IMR-90 (cell line): ENCODE results near the gene HECTD2. TPM values are rescaled to one million over a fixed set of nuclear protein-coding genes. Genes with fewer than 3 reads are reported as not detected.

ENCODE experiments used
- ATAC-seq: fragments of 200-7000 bp; cut with Tn5 transposase; 2 replicates; pipeline ENCODE4 v1.9.1; 2020; ENCODE audit warnings: low read depth, mild to moderate bottlenecking, moderate library complexity
- BruUV-seq: library from RNA; stranded (reverse); fragments of 400-500 nt; replicated peaks from 2 replicates; lab custom pipeline; 2021; lab: Mats Ljungman, UMichigan
- CTCF ChIA-PET: fragments of 300-600 bp; formaldehyde crosslinking; extraction: SDS; loops from one replicate; lab custom pipeline; 2021; ENCODE audit warnings: antibody characterized with exemption; lab: Yijun Ruan, JAX
- POLR2A ChIA-PET: fragments of 300-600 bp; sonication (Branson Sonifier 250); formaldehyde crosslinking; loops from one replicate; lab custom pipeline; 2022; ENCODE audit warnings: antibody characterized with exemption; ENCODE audit not compliant: unreplicated experiment; lab: Charles Lee
- DNase-seq: peaks from one replicate; pipeline ENCODE4 v3.0.0; 2013
- H2AFZ ChIP-seq: replicated peaks from 2 replicates; pipeline ENCODE3; 2013; ENCODE audit warnings: low read length, mild to moderate bottlenecking; ENCODE audit not compliant: poor library complexity
- H2AK5ac ChIP-seq: 2 replicates; pipeline ENCODE4 v1.6.1; 2013; ENCODE audit warnings: low read depth, low read length, inconsistent platforms
- H2AK9ac ChIP-seq: replicated peaks from 2 replicates; pipeline ENCODE3; 2013; ENCODE audit warnings: mild to moderate bottlenecking, low read depth, low read length, moderate library complexity; ENCODE audit not compliant: poor library complexity
- H2BK120ac ChIP-seq: 2 replicates; pipeline ENCODE4 v1.6.1; 2013; ENCODE audit warnings: low read depth, low read length, inconsistent platforms
- H2BK15ac ChIP-seq: 3 replicates; pipeline ENCODE4 v1.6.1; 2013; ENCODE audit warnings: low read depth, low read length, inconsistent platforms
- H2BK20ac ChIP-seq: 2 replicates; pipeline ENCODE4 v1.6.1; 2013; ENCODE audit warnings: low read depth, mild to moderate bottlenecking, inconsistent platforms, low read length, moderate library complexity
- H2BK5ac ChIP-seq: 2 replicates; pipeline ENCODE4 v1.6.1; 2013; ENCODE audit warnings: mild to moderate bottlenecking, low read depth, low read length, inconsistent platforms; ENCODE audit not compliant: poor library complexity, severe bottlenecking
- H3K14ac ChIP-seq: replicated peaks from 2 replicates; pipeline ENCODE4 v1.6.1; 2013; ENCODE audit warnings: low read depth, low read length, inconsistent platforms
- H3K18ac ChIP-seq: 2 replicates; pipeline ENCODE4 v1.6.1; 2013; ENCODE audit warnings: low read depth, low read length, control low read depth
- H3K23ac ChIP-seq: 2 replicates; pipeline ENCODE4 v1.6.1; 2013; ENCODE audit warnings: low read depth, low read length, inconsistent platforms
- H3K27ac ChIP-seq: 2 replicates; pipeline ENCODE4 v1.5.1; 2013; ENCODE audit warnings: mild to moderate bottlenecking, control low read depth, low read length; ENCODE audit not compliant: insufficient read depth
- H3K27me3 ChIP-seq: 2 replicates; pipeline ENCODE4 v1.6.1; 2013; ENCODE audit warnings: low read length; ENCODE audit not compliant: control insufficient read depth, insufficient read depth
- H3K36me3 ChIP-seq: 2 replicates; pipeline ENCODE4 v1.6.1; 2013; ENCODE audit warnings: low read length, mixed read lengths; ENCODE audit not compliant: control insufficient read depth, insufficient read depth
- H3K4ac ChIP-seq: 2 replicates; pipeline ENCODE4 v1.6.1; 2013; ENCODE audit warnings: low read depth, low read length, inconsistent platforms
- H3K4me1 ChIP-seq: 2 replicates; pipeline ENCODE4 v1.6.1; 2013; ENCODE audit warnings: low read length, mixed read lengths; ENCODE audit not compliant: control insufficient read depth, insufficient read depth
- H3K4me2 ChIP-seq: 2 replicates; pipeline ENCODE4 v1.6.1; 2013; ENCODE audit warnings: low read depth, mild to moderate bottlenecking, control low read depth, low read length, moderate library complexity
- H3K4me3 ChIP-seq: 2 replicates; pipeline ENCODE4 v1.5.1; 2013; ENCODE audit warnings: low read depth, mild to moderate bottlenecking, control low read depth, low read length, moderate library complexity; ENCODE audit not compliant: insufficient read depth
- H3K56ac ChIP-seq: 2 replicates; pipeline ENCODE4 v1.6.1; 2013; ENCODE audit warnings: low read length, inconsistent platforms; ENCODE audit not compliant: insufficient read depth; ENCODE audit errors: extremely low read depth
- H3K79me1 ChIP-seq, 2 experiments: 2 replicates each; pipeline ENCODE4 v1.6.1; 2013; ENCODE audit warnings: low read length in 2 of 2, inconsistent platforms in 1 of 2, low read depth in 1 of 2
- H3K9ac ChIP-seq: 2 replicates; pipeline ENCODE4 v1.6.1; 2013; ENCODE audit warnings: low read depth, low read length, control low read depth
- H3K9me1 ChIP-seq: 2 replicates; pipeline ENCODE4 v1.6.1; 2013; ENCODE audit warnings: low read length, inconsistent platforms; ENCODE audit not compliant: insufficient read depth
- H3K9me3 ChIP-seq: 2 replicates; pipeline ENCODE4 v1.6.1; 2013; ENCODE audit warnings: low read length; ENCODE audit not compliant: control insufficient read depth, insufficient read depth
- H4K20me1 ChIP-seq: 2 replicates; pipeline ENCODE4 v1.6.1; 2013; ENCODE audit warnings: low read length, inconsistent platforms; ENCODE audit not compliant: insufficient read depth
- H4K5ac ChIP-seq: 2 replicates; pipeline ENCODE4 v1.6.1; 2013; ENCODE audit warnings: mild to moderate bottlenecking, low read depth, low read length, control low read depth
- H4K8ac ChIP-seq, 2 experiments: 2 replicates each; pipeline ENCODE4 v1.6.1; 2013; ENCODE audit warnings: low read depth in 2 of 2, low read length in 2 of 2, control low read depth in 1 of 2, inconsistent platforms in 1 of 2
- H4K91ac ChIP-seq: 2 replicates; pipeline ENCODE4 v1.6.1; 2013; ENCODE audit warnings: low read depth, low read length, inconsistent platforms; ENCODE audit not compliant: insufficient read depth
- BHLHE40 ChIP-seq: fragments of 150-350 bp; IDR thresholded peaks from 2 replicates; pipeline ENCODE4 v1.6.1; 2016; ENCODE audit warnings: mild to moderate bottlenecking, low read depth, low read length
- CEBPB ChIP-seq: IDR thresholded peaks from 2 replicates; pipeline ENCODE4 v1.6.1; 2012; ENCODE audit warnings: low read depth, low read length, improper control_type of control experiment
- CHD1 ChIP-seq: IDR thresholded peaks from 2 replicates; pipeline ENCODE4 v1.6.1; 2012; ENCODE audit warnings: low read depth, low read length, improper control_type of control experiment
- FOS ChIP-seq: fragments of 150-350 bp; IDR thresholded peaks from 2 replicates; pipeline ENCODE4 v1.6.1; 2016; ENCODE audit warnings: low read depth, low read length
- MAFK ChIP-seq: IDR thresholded peaks from 2 replicates; pipeline ENCODE4 v1.6.1; 2012; ENCODE audit warnings: low read depth, low read length, improper control_type of control experiment
- MAZ ChIP-seq: IDR thresholded peaks from 2 replicates; pipeline ENCODE4 v1.6.1; 2012; ENCODE audit warnings: low read depth, mild to moderate bottlenecking, low read length, improper control_type of control experiment, moderate library complexity, borderline replicate concordance
- MXI1 ChIP-seq: IDR thresholded peaks from 2 replicates; pipeline ENCODE4 v1.6.1; 2012; ENCODE audit warnings: low read depth, mild to moderate bottlenecking, low read length, moderate library complexity, borderline replicate concordance
- NFE2L2 ChIP-seq: fragments of 150-350 bp; IDR thresholded peaks from 2 replicates; pipeline ENCODE4 v1.6.1; 2016; ENCODE audit warnings: low read depth, mild to moderate bottlenecking, low read length
- POLR2A ChIP-seq: IDR thresholded peaks from 2 replicates; pipeline ENCODE4 v1.6.1; 2012; ENCODE audit warnings: mild to moderate bottlenecking, low read depth, low read length
- RAD21 ChIP-seq: IDR thresholded peaks from 2 replicates; pipeline ENCODE4 v1.6.1; 2012; ENCODE audit warnings: low read length, improper control_type of control experiment
- RCOR1 ChIP-seq: IDR thresholded peaks from 2 replicates; pipeline ENCODE4 v1.6.1; 2012; ENCODE audit warnings: mild to moderate bottlenecking, low read length, improper control_type of control experiment; ENCODE audit not compliant: insufficient replicate concordance
- RFX5 ChIP-seq: IDR thresholded peaks from 2 replicates; pipeline ENCODE4 v1.8.0; 2012; ENCODE audit warnings: low read depth, mild to moderate bottlenecking, low read length, moderate library complexity
- SMC3 ChIP-seq: fragments of 150-350 bp; IDR thresholded peaks from 2 replicates; pipeline ENCODE4 v1.6.1; 2016; ENCODE audit warnings: low read depth, mild to moderate bottlenecking, antibody characterized with exemption, low read length, moderate library complexity
- WGBS, 2 experiments: methylation state at CpG; one replicate each; pipeline versions ENCODE4 v1.1.5 to v1.1.7; 2013; ENCODE audit warnings: missing lambda C conversion rate in 2 of 2; ENCODE audit not compliant: insufficient read length in 1 of 2; ENCODE audit errors: extremely low coverage in 2 of 2; 5-methylcytosine and 5-hydroxymethylcytosine counted together
- dilution Hi-C: fragments of 300-500 bp; cut with HindIII; formaldehyde crosslinking; loops from one replicate; pipeline ENCODE4 v1.14.3; 2018; ENCODE audit warnings: low sequenced_read_pairs; ENCODE audit not compliant: unreplicated experiment
- in situ Hi-C: fragments of 300-500 bp; cut with MboI; formaldehyde crosslinking; loops from 3 replicates; pipeline ENCODE4 v1.14.3; 2019; ENCODE audit warnings: low sequenced_read_pairs, inconsistent platforms, mixed read lengths
- intact Hi-C: fragments of 100-400 bp; cut with micrococcal nuclease; formaldehyde crosslinking; loops from 2 replicates; pipeline ENCODE4 v1.10.0; 2022
- polyA plus RNA-seq, 3 experiments: library from polyadenylated mRNA; depleted of rRNA; stranded (reverse); fragments of >200 nt; gene quantifications; 2 replicates each; pipeline ENCODE4 v1.2.3, GENCODE V29; 2012; ENCODE audit warnings: low replicate concordance in 1 of 3
- total RNA-seq: library from RNA; depleted of rRNA; stranded (reverse); fragments of >200 nt; gene quantifications from 2 replicates; pipeline ENCODE4 v1.2.3, GENCODE V29; 2012
- TF ChIP-seq, protein P1 (sequence below): fragments of 150-350 bp; IDR thresholded peaks from 2 replicates; pipeline ENCODE4 v1.6.1; 2016; ENCODE audit warnings: low read depth, mild to moderate bottlenecking, low read length, moderate library complexity, borderline replicate concordance
- TF ChIP-seq, protein P2 (sequence below): conservative IDR thresholded peaks from 2 replicates; pipeline ENCODE4 v1.5.1; 2012; ENCODE audit warnings: mild to moderate bottlenecking, low read depth, low read length, improper control_type of control experiment

Gene HECTD2
- total and polyA plus RNA-seq, 2 of the 4 experiments (the other 2 are of a cell fraction), result 5.2 to 5.9 TPM

DNA sequence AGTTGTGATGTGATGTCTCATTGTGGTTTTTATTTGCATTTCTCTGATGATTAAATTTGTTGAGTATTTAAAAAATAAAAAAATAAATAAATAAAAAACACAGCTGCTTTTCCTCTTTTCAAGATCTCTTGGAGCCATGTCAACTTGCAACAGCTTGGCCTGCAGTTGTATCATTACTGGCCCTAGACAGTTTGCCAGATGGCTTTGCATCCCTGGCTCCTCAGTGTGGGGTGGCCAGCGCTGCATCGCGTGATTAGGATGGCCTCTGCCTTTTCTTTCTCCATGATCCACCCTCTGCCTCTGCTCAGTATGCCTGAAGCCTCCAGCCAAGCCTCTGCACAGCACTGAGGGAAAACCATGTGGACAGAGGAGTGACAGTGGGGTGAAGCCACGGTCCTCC, 126.0 kb downstream of the HECTD2 start:
- ATAC-seq (peak; percentile 96), DNase-seq (peak; percentile 72)
- TF ChIP-seq RFX5, result no peak
- no peak for TF ChIP-seq CHD1
- no peak for TF ChIP-seq SMC3
- TF ChIP-seq, protein P1, sequence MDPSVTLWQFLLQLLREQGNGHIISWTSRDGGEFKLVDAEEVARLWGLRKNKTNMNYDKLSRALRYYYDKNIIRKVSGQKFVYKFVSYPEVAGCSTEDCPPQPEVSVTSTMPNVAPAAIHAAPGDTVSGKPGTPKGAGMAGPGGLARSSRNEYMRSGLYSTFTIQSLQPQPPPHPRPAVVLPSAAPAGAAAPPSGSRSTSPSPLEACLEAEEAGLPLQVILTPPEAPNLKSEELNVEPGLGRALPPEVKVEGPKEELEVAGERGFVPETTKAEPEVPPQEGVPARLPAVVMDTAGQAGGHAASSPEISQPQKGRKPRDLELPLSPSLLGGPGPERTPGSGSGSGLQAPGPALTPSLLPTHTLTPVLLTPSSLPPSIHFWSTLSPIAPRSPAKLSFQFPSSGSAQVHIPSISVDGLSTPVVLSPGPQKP, result no peak
- no peak for TF ChIP-seq RCOR1
- no peak for TF ChIP-seq BHLHE40
- no peak for TF ChIP-seq RAD21
- TF ChIP-seq NFE2L2, result no peak
- no peak for TF ChIP-seq POLR2A
- TF ChIP-seq MXI1, result no peak
- TF ChIP-seq, protein P2, sequence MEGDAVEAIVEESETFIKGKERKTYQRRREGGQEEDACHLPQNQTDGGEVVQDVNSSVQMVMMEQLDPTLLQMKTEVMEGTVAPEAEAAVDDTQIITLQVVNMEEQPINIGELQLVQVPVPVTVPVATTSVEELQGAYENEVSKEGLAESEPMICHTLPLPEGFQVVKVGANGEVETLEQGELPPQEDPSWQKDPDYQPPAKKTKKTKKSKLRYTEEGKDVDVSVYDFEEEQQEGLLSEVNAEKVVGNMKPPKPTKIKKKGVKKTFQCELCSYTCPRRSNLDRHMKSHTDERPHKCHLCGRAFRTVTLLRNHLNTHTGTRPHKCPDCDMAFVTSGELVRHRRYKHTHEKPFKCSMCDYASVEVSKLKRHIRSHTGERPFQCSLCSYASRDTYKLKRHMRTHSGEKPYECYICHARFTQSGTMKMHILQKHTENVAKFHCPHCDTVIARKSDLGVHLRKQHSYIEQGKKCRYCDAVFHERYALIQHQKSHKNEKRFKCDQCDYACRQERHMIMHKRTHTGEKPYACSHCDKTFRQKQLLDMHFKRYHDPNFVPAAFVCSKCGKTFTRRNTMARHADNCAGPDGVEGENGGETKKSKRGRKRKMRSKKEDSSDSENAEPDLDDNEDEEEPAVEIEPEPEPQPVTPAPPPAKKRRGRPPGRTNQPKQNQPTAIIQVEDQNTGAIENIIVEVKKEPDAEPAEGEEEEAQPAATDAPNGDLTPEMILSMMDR, result no peak
- no peak for TF ChIP-seq MAFK
- TF ChIP-seq FOS, result no peak
- no peak for TF ChIP-seq CEBPB
- no peak for TF ChIP-seq MAZ
- Histone ChIP-seq H3K27ac (peak overlapping the region; percentile 42; the same call in 1 of the 2 replicates), H3K56ac (no peak overlapping the region), H3K36me3 (no peaks in the 10 kb centered on the region), H3K4me1 (peaks cover 4% of the 10 kb centered on the region; the same call in 1 of the 2 replicates), H3K4me3 (no peak overlapping the region), H3K79me1 (no peaks in the 10 kb centered on the region), H2AFZ (peak overlapping the region; percentile 70), H2AK5ac (no peak overlapping the region), H3K4me2 (no peak overlapping the region; the same call in 1 of the 2 replicates), H2BK120ac (peak overlapping the region; percentile 32), H3K18ac (peak overlapping the region; percentile 4; the same call in 1 of the 2 replicates), H3K9me3 (peaks cover 4% of the 10 kb centered on the region; the same call in 1 of the 2 replicates), H4K20me1 (no peaks in the 10 kb centered on the region), H3K14ac (no peak overlapping the region), H2BK5ac (no peak overlapping the region), H2BK20ac (no peak overlapping the region), H4K91ac (no peak overlapping the region), H4K5ac (no peak overlapping the region), H3K23ac (0 out of 2 replicates have a peak overlapping the region, but pooled peaks have one; percentile 59), H2BK15ac (0 out of 3 replicates have a peak overlapping the region, but pooled peaks have one; percentile 36), H3K27me3 (no peaks in the 10 kb centered on the region), H4K8ac (peak overlapping the region in 1 of 2 experiments; percentile 45; a peak in 2 of 4 replicates), H3K9me1 (peaks cover 3% of the 10 kb centered on the region), H2AK9ac (no peak overlapping the region), H3K9ac (no peak overlapping the region), H3K4ac (peak overlapping the region; percentile 50; the same call in 1 of the 2 replicates)
- BruUV-seq, result no TSS peak
- intact Hi-C loops (loop anchor here (1.0 kb wide), 1 partner anchor 122 kb away; no protein-coding TSS in a partner anchor), dilution Hi-C loops (no loop called here), in situ Hi-C loops (no loop called here)
- WGBS, 2 experiments, result no CpG with 5 or more reads among the region's 4 CpGs
- CTCF ChIA-PET, result no interaction called here
- POLR2A ChIA-PET, result no interaction called here
